GM19025 (cell line): ENCODE data around the gene HBG2.
"Not testable (repeated sequence)": the region's sequence is repeated elsewhere in the genome, so short reads cannot be mapped to it uniquely, and the experiment has no call there.

Source experiments
- ATAC-seq: cut with Tn5 transposase; IDR thresholded peaks from one replicate; pipeline ENCODE4 v1.9.1; 2021; ENCODE audit warnings: mild to moderate bottlenecking, low read depth, moderate library complexity; ENCODE audit not compliant: unreplicated experiment

Gene HBG2

GRCh38 chr11:5251746-5252145, 2.8 kb downstream of the HBG2 start:
- ATAC-seq = no peak

- ATAC-seq = no peak
These were observed 3.9 kb downstream of the HBG2 start for GRCh38 chr11:5250543-5251204.

GRCh38 chr11:5249807-5250396, 4.7 kb downstream of the HBG2 start, which contains the start of gene HBG1:
HBG1 (minus strand) TSS chr11:5249857; CDS start chr11:5249804, 53 bp downstream.
- ATAC-seq = not testable (repeated sequence)

DNA sequence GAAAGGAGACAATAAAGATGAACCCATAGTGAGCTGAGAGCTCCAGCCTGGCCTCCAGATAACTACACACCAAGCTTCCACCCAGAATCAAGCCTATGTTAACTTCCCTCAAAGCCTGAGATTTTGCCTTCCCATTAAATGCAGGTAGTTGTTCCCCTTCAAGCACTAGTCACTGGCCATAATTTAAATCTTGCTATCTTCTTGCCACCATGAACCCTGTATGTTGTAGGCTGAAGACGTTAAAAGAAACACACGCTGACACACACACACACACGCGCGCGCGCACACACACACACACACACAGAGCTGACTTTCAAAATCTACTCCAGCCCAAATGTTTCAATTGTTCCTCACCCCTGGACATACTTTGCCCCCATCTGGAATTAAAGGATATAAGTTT, 6.1 kb downstream of the HBG2 start:
- not testable (repeated sequence) for ATAC-seq

GRCh38 chr11:5247472-5248192, 6.9 kb downstream of the HBG2 start:
- no peak for ATAC-seq

DNA sequence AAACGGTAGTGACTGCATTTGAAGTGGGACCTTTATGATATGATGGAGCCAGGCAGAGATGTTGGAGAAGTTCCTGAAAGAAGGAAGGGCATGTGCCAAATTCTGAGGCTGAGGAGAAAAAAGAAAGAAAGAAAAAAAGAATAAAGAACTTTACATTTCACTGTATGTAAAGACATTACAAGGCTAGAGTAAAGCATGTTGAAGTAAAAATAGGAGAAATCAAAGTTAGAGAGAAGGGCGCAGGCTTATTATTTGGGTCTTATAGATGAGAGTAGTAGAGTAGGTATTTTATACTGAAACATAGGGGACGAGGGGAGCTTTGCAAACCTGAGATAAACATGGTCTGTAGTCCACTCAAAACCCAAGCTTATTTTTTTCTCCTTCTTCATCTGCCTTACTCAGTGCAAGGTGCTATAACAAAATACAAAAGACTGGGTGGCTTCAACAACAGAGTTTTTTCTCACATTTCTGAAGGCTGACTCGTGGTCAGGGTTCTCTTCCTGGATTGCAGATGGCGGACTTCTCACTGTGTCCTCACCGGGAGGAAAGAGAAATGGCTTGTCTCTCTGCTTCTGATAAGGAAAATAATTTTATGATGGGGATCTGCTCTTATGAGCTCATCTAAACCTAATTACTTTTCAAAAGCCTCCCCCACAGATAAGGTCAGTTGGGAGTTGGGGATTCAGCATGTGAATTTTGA, 7.7 kb downstream of the HBG2 start:
- ATAC-seq = no peak

DNA sequence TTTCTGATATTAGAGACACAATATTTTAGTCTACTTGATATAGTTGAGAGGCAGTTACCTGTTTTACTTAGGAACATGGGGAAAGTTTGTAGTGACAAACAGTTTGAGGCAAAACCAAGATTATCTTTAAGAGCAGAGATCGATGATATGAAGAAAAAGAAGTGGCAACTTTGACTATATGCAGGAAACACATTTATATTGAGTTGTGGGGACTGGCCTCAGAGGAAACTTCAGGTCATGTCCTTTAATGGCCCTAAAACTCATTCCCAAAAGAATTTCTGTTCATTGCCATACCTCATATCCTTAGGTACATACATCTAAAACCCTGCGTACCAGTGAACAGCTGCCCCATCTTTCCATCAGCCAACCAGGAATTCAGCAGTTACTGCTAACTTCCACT, 9.4 kb downstream of the HBG2 start:
- ATAC-seq = no peak

DNA sequence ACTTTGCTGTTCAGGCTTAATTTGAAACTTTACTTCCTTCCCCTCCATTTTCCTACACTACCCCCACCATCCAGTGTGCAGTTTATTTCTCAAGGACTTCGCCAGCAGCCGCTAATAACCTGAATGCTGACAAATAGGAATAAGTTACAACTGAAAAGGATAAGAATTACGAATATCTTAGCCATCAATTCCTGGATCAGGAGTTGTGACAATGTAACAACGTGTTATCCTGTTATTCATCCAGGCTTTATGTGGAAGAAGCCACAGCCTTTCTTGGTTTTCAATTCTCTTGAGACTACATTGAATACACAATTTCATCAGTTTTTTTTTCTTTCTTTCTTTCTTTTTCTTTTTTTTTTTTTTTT, 10.8 kb downstream of the HBG2 start:
- ATAC-seq = no peak

GRCh38 chr11:5242933-5243815, 11.4 kb downstream of the HBG2 start:
- no peak for ATAC-seq

- ATAC-seq = no peak
These were observed 12.4 kb downstream of the HBG2 start for GRCh38 chr11:5242208-5242607.

DNA sequence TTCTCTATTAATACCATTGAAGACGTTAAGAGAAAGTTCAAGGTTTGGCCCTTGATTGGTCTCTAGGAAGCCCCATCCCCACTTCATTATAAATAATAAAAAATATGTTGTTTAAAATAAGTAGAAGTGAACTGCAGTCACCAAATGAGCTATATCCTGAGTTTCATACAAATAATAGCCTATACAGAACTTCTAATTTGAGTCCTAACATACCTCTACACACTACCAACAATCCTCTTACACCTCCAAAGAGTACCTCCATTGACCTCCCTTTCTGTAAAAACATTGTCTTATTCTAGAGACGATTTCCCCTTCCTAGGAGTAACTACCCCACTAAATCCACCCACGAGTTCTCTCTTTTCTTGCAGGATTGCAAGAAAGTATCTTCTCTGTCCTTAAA, 13.1 kb downstream of the HBG2 start:
- ATAC-seq = no peak

DNA sequence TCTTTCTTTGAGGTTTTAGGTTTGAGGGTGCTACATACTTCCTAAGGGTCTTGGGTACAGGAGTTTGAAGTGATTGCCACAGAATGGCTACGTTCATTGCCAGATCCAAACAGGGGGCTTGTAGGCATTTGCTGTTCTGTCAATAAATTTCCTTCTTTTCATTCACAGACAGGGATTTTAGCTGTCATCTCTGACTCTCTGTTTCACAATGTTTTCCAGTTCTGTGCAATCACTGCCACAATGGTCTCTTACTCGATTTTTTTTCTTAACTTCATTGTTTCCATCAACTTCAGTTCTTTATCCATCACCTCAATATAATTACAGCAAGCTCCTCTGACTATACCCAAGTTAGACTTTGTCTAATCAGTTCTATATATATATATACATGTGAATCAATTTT, 14.1 kb downstream of the HBG2 start:
- ATAC-seq = no peak

DNA sequence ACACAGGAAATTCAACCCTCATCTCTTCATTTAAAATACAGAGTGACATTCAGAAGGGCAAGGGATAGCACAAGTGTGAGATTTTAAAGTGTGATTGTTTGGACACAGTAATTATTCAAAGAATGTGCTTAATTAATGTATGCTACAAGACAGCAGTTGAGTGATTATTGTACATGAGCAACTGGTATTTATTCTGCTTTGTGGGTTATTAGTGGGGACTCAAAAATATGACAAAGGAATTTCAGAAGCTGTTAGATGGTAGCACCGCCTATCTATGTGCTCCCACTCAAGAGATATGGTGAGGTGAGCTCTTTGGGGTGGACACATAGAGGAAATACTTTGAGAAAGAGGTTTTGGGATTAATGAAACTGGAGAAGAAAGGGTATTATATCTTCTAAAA, 14.5 kb downstream of the HBG2 start:
- ATAC-seq = no peak

- no peak for ATAC-seq
These were observed 15.5 kb downstream of the HBG2 start for GRCh38 chr11:5239046-5239445.

GRCh38 chr11:5238486-5238885, 16.1 kb downstream of the HBG2 start:
- ATAC-seq = no peak

- no peak for ATAC-seq
These were observed 17.2 kb downstream of the HBG2 start for GRCh38 chr11:5237420-5237819.

DNA sequence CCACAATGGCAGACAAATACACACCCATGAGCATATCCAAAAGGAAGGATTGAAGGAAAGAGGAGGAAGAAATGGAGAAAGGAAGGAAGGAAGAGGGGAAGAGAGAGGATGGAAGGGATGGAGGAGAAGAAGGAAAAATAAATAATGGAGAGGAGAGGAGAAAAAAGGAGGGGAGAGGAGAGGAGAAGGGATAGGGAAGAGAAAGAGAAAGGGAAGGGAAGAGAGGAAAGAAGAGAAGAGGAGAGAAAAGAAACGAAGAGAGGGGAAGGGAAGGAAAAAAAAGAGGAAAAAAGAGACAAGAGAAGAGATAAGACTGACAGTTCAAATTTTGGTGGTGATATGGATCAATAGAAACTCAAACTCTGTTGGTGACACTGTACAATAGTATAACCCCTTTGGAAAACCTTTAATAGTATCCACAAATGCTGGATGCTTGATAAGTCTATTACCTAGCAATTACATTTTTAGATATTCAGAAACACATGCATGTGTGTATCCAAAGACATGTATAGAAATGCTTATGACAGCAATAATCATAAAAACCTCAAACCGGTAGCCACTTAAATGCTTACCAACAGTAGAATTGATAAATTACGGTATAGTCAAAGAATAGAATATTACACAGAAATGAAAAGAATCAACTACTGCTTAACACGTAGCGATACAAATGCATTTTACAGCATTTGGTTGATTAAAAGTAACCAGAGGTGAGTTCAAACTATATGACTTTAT, 19.1 kb downstream of the HBG2 start:
- no peak for ATAC-seq

GRCh38 chr11:5234381-5234834, 20.2 kb downstream of the HBG2 start, which contains the start of gene HBD:
HBD (minus strand) TSS chr11:5234483; CDS start chr11:5234433, 50 bp downstream.
- ATAC-seq = no peak

DNA sequence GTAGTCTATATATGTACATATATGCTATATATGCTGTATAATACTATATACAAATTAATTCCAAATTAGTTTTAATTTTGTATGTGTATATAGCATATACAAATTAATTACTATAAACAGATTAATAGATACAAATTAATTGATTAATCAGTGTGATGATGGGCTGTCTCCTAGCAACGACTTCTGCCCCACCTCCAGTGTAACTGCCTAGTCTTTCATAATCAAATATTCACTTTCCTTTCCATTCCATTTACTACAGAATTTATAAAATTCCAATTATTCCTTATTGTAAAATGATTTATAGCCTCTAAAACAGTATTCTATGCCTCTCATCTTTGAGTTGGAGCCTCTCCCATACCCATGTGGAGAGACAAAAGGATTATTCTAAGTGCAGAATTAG, 21.3 kb downstream of the HBG2 start:
- no peak for ATAC-seq
